Measurements from ENCODE around the gene SERINC5.
"Not testable (repeated sequence)": the region's sequence is repeated elsewhere in the genome, so short reads cannot be mapped to it uniquely, and the experiment has no call there.

The SERINC5 gene

GRCh38 chr5:80125962-80126480 is 129.8 kb downstream of the SERINC5 start:
- DNase-seq = no peak

- DNase-seq = no peak
Measured at GRCh38 chr5:80125022-80125961, 130.6 kb downstream of the SERINC5 start.

- no peak for DNase-seq
Measured at GRCh38 chr5:80124121-80124918, 131.5 kb downstream of the SERINC5 start.

- no peak for DNase-seq
Measured at GRCh38 chr5:80122579-80122978, 133.3 kb downstream of the SERINC5 start.

GRCh38 chr5:80119372-80119771 is 136.5 kb downstream of the SERINC5 start:
- no peak for DNase-seq

- no peak for DNase-seq
Measured at GRCh38 chr5:80117446-80117845, 138.4 kb downstream of the SERINC5 start.

- no peak for DNase-seq
Measured at GRCh38 chr5:80116465-80116864, 139.4 kb downstream of the SERINC5 start.

- DNase-seq = no peak
Measured at GRCh38 chr5:80116000-80116399, 139.8 kb downstream of the SERINC5 start.

- no peak for DNase-seq
Measured at GRCh38 chr5:80114860-80115259, 141.0 kb downstream of the SERINC5 start.

GRCh38 chr5:80111376-80111990 is 144.4 kb downstream of the SERINC5 start:
- DNase-seq = not testable (repeated sequence)

- DNase-seq = no peak
Measured at GRCh38 chr5:80109646-80110478, 146.0 kb downstream of the SERINC5 start.

- no peak for DNase-seq
Measured at GRCh38 chr5:80106916-80107315, 148.9 kb downstream of the SERINC5 start.

- DNase-seq = no peak
Measured at GRCh38 chr5:80105698-80106439, 150.0 kb downstream of the SERINC5 start.

GRCh38 chr5:80103371-80103770 is 152.5 kb downstream of the SERINC5 start:
- DNase-seq = no peak

- DNase-seq = no peak
Measured at GRCh38 chr5:80101993-80102392, 153.9 kb downstream of the SERINC5 start.

- DNase-seq = no peak
Measured at GRCh38 chr5:80097451-80097850, 158.4 kb downstream of the SERINC5 start.

- DNase-seq = no peak
Measured at GRCh38 chr5:80094236-80094738, 161.6 kb downstream of the SERINC5 start.

GRCh38 chr5:80093796-80094195 is 162.1 kb downstream of the SERINC5 start:
- DNase-seq = no peak

GRCh38 chr5:80092486-80093107 is 163.3 kb downstream of the SERINC5 start:
- DNase-seq = no peak

- DNase-seq = not testable (repeated sequence)
Measured at GRCh38 chr5:80091792-80092192, 164.1 kb downstream of the SERINC5 start.

- no peak for DNase-seq
Measured at GRCh38 chr5:80090884-80091166, 165.0 kb downstream of the SERINC5 start.
